SW480 (cell line): ENCODE results near the gene MBOAT7.

Experiments used
- DNase-seq: peaks from one replicate; pipeline ENCODE4 v3.0.0-alpha.2; 2016; ENCODE audit warnings: low spot score

The MBOAT7 gene

GRCh38 chr19:54162241-54162805 is 27.1 kb downstream of the MBOAT7 start:
- peak; percentile 91 for DNase-seq

GRCh38 chr19:54160854-54161253 is 28.5 kb downstream of the MBOAT7 start:
- no peak for DNase-seq

GRCh38 chr19:54160182-54160811 is 29.1 kb downstream of the MBOAT7 start:
- DNase-seq: no peak

GRCh38 chr19:54159352-54160181 is 29.8 kb downstream of the MBOAT7 start, which contains the start of gene LENG1:
Gene LENG1 (minus strand): TSS chr19:54159721. CDS start chr19:54159695, 26 bp downstream.
- peak; percentile 100 for DNase-seq

- DNase-seq: no peak
Measured at GRCh38 chr19:54158812-54159351, 30.5 kb downstream of the MBOAT7 start.

- DNase-seq: no peak
Measured at GRCh38 chr19:54156953-54157352, 32.4 kb downstream of the MBOAT7 start.

GRCh38 chr19:54156490-54156889 is 32.9 kb downstream of the MBOAT7 start:
- no peak for DNase-seq

GRCh38 chr19:54155694-54156093 is 33.7 kb downstream of the MBOAT7 start:
- DNase-seq: no peak

GRCh38 chr19:54154603-54155345 is 34.6 kb downstream of the MBOAT7 start:
- DNase-seq: no peak

GRCh38 chr19:54153731-54154326 is 35.6 kb downstream of the MBOAT7 start:
- no peak for DNase-seq

GRCh38 chr19:54152878-54153524 is 36.4 kb downstream of the MBOAT7 start:
- DNase-seq: no peak

GRCh38 chr19:54152267-54152666 is 37.1 kb downstream of the MBOAT7 start:
- no peak for DNase-seq

GRCh38 chr19:54151362-54152035 is 37.9 kb downstream of the MBOAT7 start:
- DNase-seq: no peak

GRCh38 chr19:54149021-54149812 is 40.2 kb downstream of the MBOAT7 start:
- no peak for DNase-seq

- DNase-seq: no peak
Measured at GRCh38 chr19:54148158-54148557, 41.2 kb downstream of the MBOAT7 start.

GRCh38 chr19:54147676-54148075 is 41.7 kb downstream of the MBOAT7 start:
- DNase-seq: no peak

GRCh38 chr19:54145541-54146158 is 43.7 kb downstream of the MBOAT7 start:
- no peak for DNase-seq

GRCh38 chr19:54142166-54142780 is 47.1 kb downstream of the MBOAT7 start:
- no peak for DNase-seq

- no peak for DNase-seq
Measured at GRCh38 chr19:54141356-54141755, 48.0 kb downstream of the MBOAT7 start.
